ENCODE results near the gene SSPN. TPM values are rescaled to one million over a fixed set of nuclear protein-coding genes. Genes with fewer than 3 reads are reported as not detected.

Gene SSPN
- total and polyA plus RNA-seq, 9 of the 15 experiments (the other 6 are each of a cell fraction or from before 2014, with no cell fraction given): 0.40 TPM; not detected in 8

DNA sequence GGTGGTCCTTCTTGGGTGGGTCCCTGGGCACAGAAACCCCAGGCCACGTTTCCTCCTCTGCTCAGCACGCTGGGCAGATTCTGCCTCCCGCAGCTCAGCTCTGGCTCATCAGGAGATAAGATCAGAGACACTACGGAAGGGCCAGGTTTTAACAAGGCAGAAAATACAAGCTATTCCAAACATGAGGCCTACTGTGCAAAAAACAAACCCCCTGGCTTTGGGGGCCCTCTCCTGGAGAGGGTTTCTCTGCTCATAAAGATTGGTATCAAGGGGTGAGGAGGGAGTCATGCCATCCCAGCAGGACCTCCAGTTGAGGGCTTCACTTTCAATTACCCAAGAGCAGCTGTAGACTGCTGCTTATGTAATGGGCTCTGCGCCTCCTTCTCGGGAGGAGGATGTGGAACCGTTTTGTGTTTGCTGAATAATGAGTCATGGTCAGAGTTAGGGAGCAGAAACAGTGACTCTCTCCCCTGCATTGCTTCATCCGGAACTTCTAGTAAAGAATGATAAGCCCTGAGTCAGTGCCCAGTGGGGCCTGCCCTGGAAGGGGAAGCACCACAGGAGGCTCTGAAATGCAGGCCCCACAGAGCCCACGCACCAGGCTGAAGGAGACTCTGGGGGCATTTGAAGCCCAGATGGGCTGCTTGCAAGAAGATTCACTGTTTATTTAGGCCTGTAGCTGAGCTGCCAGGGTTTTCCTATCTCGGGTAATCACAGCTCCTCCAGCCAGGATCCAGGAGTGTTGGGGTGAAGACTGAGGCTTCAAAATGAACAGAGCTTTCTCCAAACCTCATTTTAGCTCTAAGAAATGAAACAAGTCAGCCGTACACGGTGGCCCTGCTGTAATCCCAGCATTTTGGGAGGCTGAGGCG is 79.3 kb downstream of the SSPN start (continued):
- TF ChIP-seq, protein P1, sequence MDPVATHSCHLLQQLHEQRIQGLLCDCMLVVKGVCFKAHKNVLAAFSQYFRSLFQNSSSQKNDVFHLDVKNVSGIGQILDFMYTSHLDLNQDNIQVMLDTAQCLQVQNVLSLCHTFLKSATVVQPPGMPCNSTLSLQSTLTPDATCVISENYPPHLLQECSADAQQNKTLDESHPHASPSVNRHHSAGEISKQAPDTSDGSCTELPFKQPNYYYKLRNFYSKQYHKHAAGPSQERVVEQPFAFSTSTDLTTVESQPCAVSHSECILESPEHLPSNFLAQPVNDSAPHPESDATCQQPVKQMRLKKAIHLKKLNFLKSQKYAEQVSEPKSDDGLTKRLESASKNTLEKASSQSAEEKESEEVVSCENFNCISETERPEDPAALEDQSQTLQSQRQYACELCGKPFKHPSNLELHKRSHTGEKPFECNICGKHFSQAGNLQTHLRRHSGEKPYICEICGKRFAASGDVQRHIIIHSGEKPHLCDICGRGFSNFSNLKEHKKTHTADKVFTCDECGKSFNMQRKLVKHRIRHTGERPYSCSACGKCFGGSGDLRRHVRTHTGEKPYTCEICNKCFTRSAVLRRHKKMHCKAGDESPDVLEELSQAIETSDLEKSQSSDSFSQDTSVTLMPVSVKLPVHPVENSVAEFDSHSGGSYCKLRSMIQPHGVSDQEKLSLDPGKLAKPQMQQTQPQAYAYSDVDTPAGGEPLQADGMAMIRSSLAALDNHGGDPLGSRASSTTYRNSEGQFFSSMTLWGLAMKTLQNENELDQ (CRISPR knock-in tag; IDR thresholded peaks at IDR 0.05; ENCODE audit: borderline replicate concordance): no peak
- TF ChIP-seq ZNF277 (CRISPR knock-in tag; IDR thresholded peaks at IDR 0.05; ENCODE audit: borderline replicate concordance): no peak
- TF ChIP-seq CEBPZ (IDR thresholded peaks at IDR 0.05; ENCODE audit: borderline replicate concordance, low read depth, low read length): no peak
- TF ChIP-seq FOXM1 (IDR thresholded peaks at IDR 0.05; ENCODE audit: low read depth): no peak; the same call in 1 of the 2 replicates
- TF ChIP-seq FOXM1 (CRISPR knock-in tag; IDR thresholded peaks at IDR 0.05; ENCODE audit: low read depth): no peak
- no peak for TF ChIP-seq CHD2 (IDR thresholded peaks at IDR 0.05; ENCODE audit: low read depth, low read length)
- TF ChIP-seq, protein P2, sequence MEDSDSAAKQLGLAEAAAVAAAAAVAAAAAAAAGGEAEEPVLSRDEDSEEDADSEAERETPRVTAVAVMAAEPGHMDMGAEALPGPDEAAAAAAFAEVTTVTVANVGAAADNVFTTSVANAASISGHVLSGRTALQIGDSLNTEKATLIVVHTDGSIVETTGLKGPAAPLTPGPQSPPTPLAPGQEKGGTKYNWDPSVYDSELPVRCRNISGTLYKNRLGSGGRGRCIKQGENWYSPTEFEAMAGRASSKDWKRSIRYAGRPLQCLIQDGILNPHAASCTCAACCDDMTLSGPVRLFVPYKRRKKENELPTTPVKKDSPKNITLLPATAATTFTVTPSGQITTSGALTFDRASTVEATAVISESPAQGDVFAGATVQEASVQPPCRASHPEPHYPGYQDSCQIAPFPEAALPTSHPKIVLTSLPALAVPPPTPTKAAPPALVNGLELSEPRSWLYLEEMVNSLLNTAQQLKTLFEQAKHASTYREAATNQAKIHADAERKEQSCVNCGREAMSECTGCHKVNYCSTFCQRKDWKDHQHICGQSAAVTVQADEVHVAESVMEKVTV (CRISPR knock-in tag; IDR thresholded peaks at IDR 0.05): peak; percentile 69
- TF ChIP-seq ETV1 (tag; conservative IDR thresholded peaks at IDR 0.05; ENCODE audit: low read depth): peak; percentile 98
- TF ChIP-seq KLF16 (IDR thresholded peaks at IDR 0.05): peak; percentile 75
- TF ChIP-seq CCAR2 (IDR thresholded peaks at IDR 0.05; ENCODE audit: low read depth, low read length): 0 out of 2 replicates have a peak, but pooled peaks have one; percentile 48
- no peak for TF ChIP-seq ZNF217 (CRISPR knock-in tag; IDR thresholded peaks at IDR 0.05)
- TF ChIP-seq ARID3B (CRISPR knock-in tag; IDR thresholded peaks at IDR 0.05; ENCODE audit: borderline replicate concordance): no peak
- TF ChIP-seq BRD4 (IDR thresholded peaks at IDR 0.05): no peak; the same call in 1 of the 2 replicates
- TF ChIP-seq CREB1 (IDR thresholded peaks at IDR 0.05): no peak
- TF ChIP-seq CREB1 (CRISPR knock-in tag; IDR thresholded peaks at IDR 0.05): peak; percentile 64
- TF ChIP-seq MCM3 (IDR thresholded peaks at IDR 0.05): no peak
- TF ChIP-seq MIER1 (IDR thresholded peaks at IDR 0.05; ENCODE audit: low read depth): no peak
- TF ChIP-seq HDAC2 (IDR thresholded peaks at IDR 0.05): peak; percentile 83; the same call in 1 of the 2 replicates

Data from K562 (cell line).